ENCODE results near the gene KRTAP5-2.

DNA sequence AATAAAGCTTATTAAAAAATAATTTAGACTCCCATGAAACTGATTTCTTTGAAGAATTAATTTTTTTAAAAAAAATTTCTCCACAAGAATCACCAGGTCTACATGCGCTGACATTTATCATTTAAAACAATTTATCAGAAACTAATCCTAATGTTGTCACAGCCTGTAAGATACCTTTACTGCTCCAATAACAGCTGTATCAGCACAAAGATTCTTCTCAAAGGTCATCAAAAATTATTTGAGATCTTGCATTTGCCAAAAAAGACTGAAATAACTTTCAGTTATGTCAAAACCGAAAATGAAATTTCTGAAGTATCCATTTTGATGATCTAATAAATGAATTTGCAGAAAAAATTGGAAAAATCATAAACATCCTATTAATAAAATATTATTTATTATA is 39.5 kb upstream of the KRTAP5-2 start:
- TF ChIP-seq, protein P1, sequence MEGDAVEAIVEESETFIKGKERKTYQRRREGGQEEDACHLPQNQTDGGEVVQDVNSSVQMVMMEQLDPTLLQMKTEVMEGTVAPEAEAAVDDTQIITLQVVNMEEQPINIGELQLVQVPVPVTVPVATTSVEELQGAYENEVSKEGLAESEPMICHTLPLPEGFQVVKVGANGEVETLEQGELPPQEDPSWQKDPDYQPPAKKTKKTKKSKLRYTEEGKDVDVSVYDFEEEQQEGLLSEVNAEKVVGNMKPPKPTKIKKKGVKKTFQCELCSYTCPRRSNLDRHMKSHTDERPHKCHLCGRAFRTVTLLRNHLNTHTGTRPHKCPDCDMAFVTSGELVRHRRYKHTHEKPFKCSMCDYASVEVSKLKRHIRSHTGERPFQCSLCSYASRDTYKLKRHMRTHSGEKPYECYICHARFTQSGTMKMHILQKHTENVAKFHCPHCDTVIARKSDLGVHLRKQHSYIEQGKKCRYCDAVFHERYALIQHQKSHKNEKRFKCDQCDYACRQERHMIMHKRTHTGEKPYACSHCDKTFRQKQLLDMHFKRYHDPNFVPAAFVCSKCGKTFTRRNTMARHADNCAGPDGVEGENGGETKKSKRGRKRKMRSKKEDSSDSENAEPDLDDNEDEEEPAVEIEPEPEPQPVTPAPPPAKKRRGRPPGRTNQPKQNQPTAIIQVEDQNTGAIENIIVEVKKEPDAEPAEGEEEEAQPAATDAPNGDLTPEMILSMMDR (IDR thresholded peaks at IDR 0.05) = no peak
- TF ChIP-seq POLR2A (IDR thresholded peaks at IDR 0.05) = no peak
